NT2/D1 (cell line): ENCODE data around the gene FAM174C.

ENCODE experiments used
- YY1 ChIP-seq: IDR thresholded peaks from 2 replicates; pipeline ENCODE4 v1.6.1; 2011; ENCODE audit not compliant: insufficient read length, insufficient read depth
- ZNF274 ChIP-seq: IDR thresholded peaks from 2 replicates; pipeline ENCODE4 v1.6.1; 2011; ENCODE audit warnings: mild to moderate bottlenecking, low read depth, low read length

- TF ChIP-seq ZNF274 (no peak), YY1 (no peak)
Observed at GRCh38 chr19:1271528-1272422, 3.6 kb upstream of the FAM174C start.
